Endothelial cell (in vitro differentiated cells): Measurements from ENCODE around the gene ORM2. TPM values are rescaled to one million over a fixed set of nuclear protein-coding genes. Genes with fewer than 3 reads are reported as not detected.

Source experiments
- DNase-seq: peaks from one replicate; pipeline ENCODE4 v3.0.0; 2021; ENCODE audit warnings: low spot score
- H3K27ac Mint-ChIP-seq: one replicate; pipeline ENCODE4 v1.8.0; 2021; ENCODE audit warnings: mixed read lengths, inconsistent platforms; ENCODE audit not compliant: unreplicated experiment
- H3K27me3 Mint-ChIP-seq: one replicate; pipeline ENCODE4 v1.8.0; 2021; ENCODE audit warnings: mild to moderate bottlenecking, moderate library complexity, mixed read lengths, inconsistent platforms; ENCODE audit not compliant: unreplicated experiment
- H3K36me3 Mint-ChIP-seq: one replicate; pipeline ENCODE4 v1.8.0; 2021; ENCODE audit warnings: mild to moderate bottlenecking, low read depth, mixed read lengths, inconsistent platforms; ENCODE audit not compliant: unreplicated experiment
- H3K4me1 Mint-ChIP-seq: one replicate; pipeline ENCODE4 v1.8.0; 2021; ENCODE audit warnings: mild to moderate bottlenecking, mixed read lengths, inconsistent platforms; ENCODE audit not compliant: unreplicated experiment
- H3K4me3 Mint-ChIP-seq: one replicate; pipeline ENCODE4 v1.8.0; 2021; ENCODE audit warnings: mild to moderate bottlenecking, mixed read lengths, inconsistent platforms; ENCODE audit not compliant: unreplicated experiment
- H3K9me3 Mint-ChIP-seq: one replicate; pipeline ENCODE4 v1.8.0; 2021; ENCODE audit warnings: mixed read lengths, inconsistent platforms; ENCODE audit not compliant: unreplicated experiment
- CTCF ChIP-seq: fragments of 200-600 bp; sonication (generic); IDR thresholded peaks from one replicate; pipeline ENCODE4 v1.5.0; 2021; ENCODE audit warnings: antibody characterized with exemption; ENCODE audit not compliant: unreplicated experiment
- total RNA-seq: library from RNA; stranded (reverse); fragmentation: NEBNext Ultra II Directional; extraction: Animal tissue kit (Norgen Biotek cat#: 25700); gene quantifications from one replicate; pipeline ENCODE4 v1.2.1, GENCODE V29; 2021; ENCODE audit not compliant: unreplicated experiment

The ORM2 gene
- total RNA-seq, 1 donor from 2014 or later: not detected

- Mint-ChIP-seq H3K4me1 (peaks cover 9% of the 10 kb centered on the region), H3K4me3 (peak overlapping the region; percentile 62), H3K9me3 (no peaks in the 10 kb centered on the region), H3K36me3 (peaks cover 44% of the 10 kb centered on the region), H3K27me3 (peaks cover 7% of the 10 kb centered on the region), H3K27ac (no peak overlapping the region)
- DNase-seq: no peak
- no peak for TF ChIP-seq CTCF
Measured at GRCh38 chr9:114364134-114365041, 34.7 kb downstream of the ORM2 start.

GRCh38 chr9:114365194-114365593, 35.5 kb downstream of the ORM2 start:
- H3K9me3 Mint-ChIP-seq: no peaks in the 10 kb centered on the region
- no peak for DNase-seq
- no peak for TF ChIP-seq CTCF
- peaks cover 18% of the 10 kb centered on the region for H3K4me1 Mint-ChIP-seq
- peaks cover 10% of the 10 kb centered on the region for H3K27me3 Mint-ChIP-seq
- no peak overlapping the region for H3K4me3 Mint-ChIP-seq
- H3K27ac Mint-ChIP-seq: no peak overlapping the region
- peaks cover 42% of the 10 kb centered on the region for H3K36me3 Mint-ChIP-seq

GRCh38 chr9:114366334-114367128, 36.9 kb downstream of the ORM2 start:
- no peak for DNase-seq
- peak overlapping the region; percentile 42 for H3K4me3 Mint-ChIP-seq
- peaks cover 7% of the 10 kb centered on the region for H3K27me3 Mint-ChIP-seq
- H3K9me3 Mint-ChIP-seq: no peaks in the 10 kb centered on the region
- H3K27ac Mint-ChIP-seq: no peak overlapping the region
- no peak for TF ChIP-seq CTCF
- peaks cover 29% of the 10 kb centered on the region for H3K36me3 Mint-ChIP-seq
- H3K4me1 Mint-ChIP-seq: peaks cover 29% of the 10 kb centered on the region

GRCh38 chr9:114367366-114367765, 37.7 kb downstream of the ORM2 start:
- no peak overlapping the region for H3K27ac Mint-ChIP-seq
- H3K4me1 Mint-ChIP-seq: peaks cover 37% of the 10 kb centered on the region
- no peak for DNase-seq
- H3K9me3 Mint-ChIP-seq: no peaks in the 10 kb centered on the region
- no peak overlapping the region for H3K4me3 Mint-ChIP-seq
- H3K36me3 Mint-ChIP-seq: peaks cover 27% of the 10 kb centered on the region
- H3K27me3 Mint-ChIP-seq: peaks cover 7% of the 10 kb centered on the region
- TF ChIP-seq CTCF: no peak
